Calu3 (cell line): Measurements from ENCODE around the gene NOB1. TPM values are rescaled to one million over a fixed set of nuclear protein-coding genes. Genes with fewer than 3 reads are reported as not detected.
A peak's percentile ranks its signal among the peaks of the same experiment; 100 is the strongest.
"Not testable (repeated sequence)": the region's sequence is repeated elsewhere in the genome, so short reads cannot be mapped to it uniquely, and the experiment has no call there.

Experiments
- BruUV-seq: library from RNA; stranded (reverse); fragments of 400-500 nt; replicated peaks from 2 replicates; lab custom pipeline; 2021; lab: Mats Ljungman, UMichigan
- CTCF ChIA-PET: fragments of 300-600 bp; sonication (Branson Sonifier 250); formaldehyde crosslinking; loops from one replicate; lab custom pipeline; 2022; ENCODE audit warnings: antibody characterized with exemption; lab: Charles Lee
- DNase-seq: peaks from one replicate; pipeline ENCODE4 v3.0.0; 2022
- H3K27ac Mint-ChIP-seq: one replicate; pipeline ENCODE4 v1.8.0; 2022; ENCODE audit warnings: mixed read lengths; ENCODE audit not compliant: unreplicated experiment
- H3K27me3 Mint-ChIP-seq: one replicate; pipeline ENCODE4 v1.8.0; 2022; ENCODE audit warnings: mixed read lengths; ENCODE audit not compliant: unreplicated experiment
- H3K36me3 Mint-ChIP-seq: one replicate; pipeline ENCODE4 v1.8.0; 2022; ENCODE audit warnings: mild to moderate bottlenecking, moderate library complexity, mixed read lengths; ENCODE audit not compliant: insufficient read depth, unreplicated experiment
- H3K4me1 Mint-ChIP-seq: one replicate; pipeline ENCODE4 v1.8.0; 2022; ENCODE audit warnings: mild to moderate bottlenecking, low read depth, mixed read lengths; ENCODE audit not compliant: unreplicated experiment
- H3K4me3 Mint-ChIP-seq: one replicate; pipeline ENCODE4 v1.8.0; 2022; ENCODE audit warnings: mild to moderate bottlenecking, low read depth, moderate library complexity, mixed read lengths; ENCODE audit not compliant: unreplicated experiment
- H3K9me3 Mint-ChIP-seq: one replicate; pipeline ENCODE4 v1.8.0; 2022; ENCODE audit warnings: low read depth, mixed read lengths; ENCODE audit not compliant: unreplicated experiment
- CTCF ChIP-seq: fragments of 200-600 bp; IDR thresholded peaks from one replicate; pipeline ENCODE4 v1.8.0; 2022; ENCODE audit warnings: antibody characterized with exemption; ENCODE audit not compliant: unreplicated experiment
- intact Hi-C: fragments of 100-400 bp; cut with micrococcal nuclease; formaldehyde crosslinking; loops from one replicate; pipeline ENCODE4 v1.10.0; 2022; ENCODE audit not compliant: unreplicated experiment
- total RNA-seq: library from RNA; stranded (reverse); gene quantifications from 2 replicates; pipeline ENCODE4 v1.2.3, GENCODE V29; 2022

NOB1 gene
- total RNA-seq, 1 experiment from 2014 or later = 82.4 TPM

GRCh38 chr16:69796285-69797118 is 41.8 kb upstream of the NOB1 start:
- H3K9me3 Mint-ChIP-seq = no peaks in the 10 kb centered on the region
- TF ChIP-seq CTCF = peak; percentile 84
- DNase-seq = peak; percentile 55
- H3K27ac Mint-ChIP-seq = no peak overlapping the region
- no TSS peak for BruUV-seq
- H3K27me3 Mint-ChIP-seq = no peaks in the 10 kb centered on the region
- CTCF ChIA-PET = interaction anchor here (1.3 kb wide), 1 partner anchor 134 kb away, joined by 7 read pairs; no protein-coding TSS in a partner anchor
- intact Hi-C loops = loop anchor here (1.0 kb wide), 2 partner anchors 63 to 134 kb away; no protein-coding TSS in a partner anchor
- H3K36me3 Mint-ChIP-seq = peaks cover 11% of the 10 kb centered on the region
- no peak overlapping the region for H3K4me3 Mint-ChIP-seq
- H3K4me1 Mint-ChIP-seq = no peaks in the 10 kb centered on the region

- no peak overlapping the region for H3K4me3 Mint-ChIP-seq
- H3K9me3 Mint-ChIP-seq = no peaks in the 10 kb centered on the region
- CTCF ChIA-PET = interaction anchor here (0.7 kb wide), 2 partner anchors 33 to 1850 kb away, joined by 3 to 4 read pairs; no protein-coding TSS in a partner anchor
- DNase-seq = no peak
- no TSS peak for BruUV-seq
- H3K4me1 Mint-ChIP-seq = no peaks in the 10 kb centered on the region
- intact Hi-C loops = no loop called here
- no peaks in the 10 kb centered on the region for H3K27me3 Mint-ChIP-seq
- H3K36me3 Mint-ChIP-seq = peaks cover 6% of the 10 kb centered on the region
- no peak for TF ChIP-seq CTCF
- H3K27ac Mint-ChIP-seq = no peak overlapping the region
These were observed 39.8 kb upstream of the NOB1 start for GRCh38 chr16:69794486-69794885.

GRCh38 chr16:69793526-69793925 is 38.8 kb upstream of the NOB1 start:
- TF ChIP-seq CTCF = no peak
- Mint-ChIP-seq H3K36me3 (peaks cover 8% of the 10 kb centered on the region), H3K27ac (no peak overlapping the region), H3K4me3 (no peak overlapping the region), H3K27me3 (no peaks in the 10 kb centered on the region), H3K9me3 (no peaks in the 10 kb centered on the region), H3K4me1 (no peaks in the 10 kb centered on the region)
- intact Hi-C loops = no loop called here
- BruUV-seq = no TSS peak
- no peak for DNase-seq
- CTCF ChIA-PET = interaction anchor here (0.5 kb wide), 1 partner anchor 24 kb away, joined by 3 read pairs; no protein-coding TSS in a partner anchor

GRCh38 chr16:69791391-69791847 is 36.7 kb upstream of the NOB1 start:
- H3K27ac Mint-ChIP-seq, DNase-seq, H3K4me3 Mint-ChIP-seq, intact Hi-C loops, BruUV-seq, H3K27me3 Mint-ChIP-seq, H3K9me3 Mint-ChIP-seq: not testable (repeated sequence)
- peaks cover 15% of the 10 kb centered on the region for H3K4me1 Mint-ChIP-seq
- H3K36me3 Mint-ChIP-seq = peaks cover 17% of the 10 kb centered on the region
- CTCF ChIA-PET = interaction anchor here (0.6 kb wide), 1 partner anchor 13 kb away, joined by 3 read pairs; no protein-coding TSS in a partner anchor
